WERI-Rb-1 (cell line): ENCODE measurements around the gene POLR2F.
A peak's percentile ranks its signal among the peaks of the same experiment; 100 is the strongest.

ENCODE experiments used
- DNase-seq: peaks from one replicate; pipeline ENCODE4 v3.0.0-alpha.2; 2020
- H3K27ac ChIP-seq: fragments of 250-450 bp; sonication (Bioruptor Pico); 2 replicates; pipeline ENCODE4 v1.5.1; 2020; ENCODE audit warnings: mild to moderate bottlenecking, moderate library complexity
- H3K27me3 ChIP-seq: fragments of 250-450 bp; sonication (Bioruptor Pico); 2 replicates; pipeline ENCODE4 v1.5.1; 2021; ENCODE audit warnings: mild to moderate bottlenecking, low read depth, moderate library complexity; ENCODE audit not compliant: insufficient read depth, severe bottlenecking
- H3K36me3 ChIP-seq: fragments of 250-450 bp; sonication (Bioruptor Pico); 2 replicates; pipeline ENCODE4 v1.5.1; 2020; ENCODE audit warnings: mild to moderate bottlenecking, moderate library complexity
- H3K4me3 ChIP-seq: 2 replicates; pipeline ENCODE4 v1.5.1; 2011; ENCODE audit warnings: low read depth, mild to moderate bottlenecking, control low read depth, low read length
- H3K9me3 ChIP-seq: fragments of 250-450 bp; sonication (Bioruptor Pico); 2 replicates; pipeline ENCODE4 v1.5.1; 2021; ENCODE audit warnings: mild to moderate bottlenecking, moderate library complexity; ENCODE audit not compliant: severe bottlenecking
- TF ChIP-seq, protein P1 (sequence below): IDR thresholded peaks from 2 replicates; pipeline ENCODE4 v1.5.1; 2011; ENCODE audit warnings: low read depth, mild to moderate bottlenecking, control low read depth, inconsistent platforms, low read length

Gene POLR2F

DNA sequence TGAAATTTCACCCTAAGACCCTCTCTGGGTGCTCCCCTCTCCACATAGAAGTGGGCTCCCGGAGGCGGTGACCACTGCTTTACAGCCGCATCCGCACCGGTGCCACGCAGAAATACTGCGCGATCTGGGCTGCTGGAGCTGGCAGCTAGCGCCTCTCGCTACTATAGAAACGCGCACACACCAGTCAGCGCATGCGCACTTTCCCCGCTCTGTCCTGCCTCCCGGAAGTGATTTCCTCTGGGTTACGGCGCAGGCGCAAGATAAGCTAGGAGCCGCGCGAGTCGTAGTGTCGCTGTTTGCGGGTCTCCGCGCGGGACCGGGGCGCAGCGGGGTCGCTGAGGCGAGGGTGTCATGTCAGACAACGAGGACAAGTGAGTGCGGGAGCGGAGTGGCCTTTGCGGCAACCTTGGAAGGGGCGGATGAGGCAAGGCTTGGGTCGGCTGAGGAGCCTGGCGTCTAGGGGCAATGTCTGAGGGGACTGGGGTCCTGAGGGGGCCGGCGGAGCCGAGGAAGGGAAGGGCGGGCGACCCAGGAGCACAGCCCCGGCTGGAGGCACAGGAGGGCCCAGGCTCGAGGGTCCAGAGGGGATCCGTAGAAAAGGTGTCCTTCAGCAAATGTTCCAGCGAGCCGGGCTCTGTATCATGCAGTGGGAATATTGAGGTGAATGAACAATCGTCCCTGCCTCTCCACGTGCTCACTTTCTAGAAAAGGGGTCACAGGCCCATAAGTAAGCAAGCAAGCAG lies at the start of gene POLR2F, which contains the start of gene C22orf23:
TSS of gene POLR2F (plus strand) at position 263 of the 743 bp plus-strand sequence. CDS start at position 352, 89 bp downstream.
TSS of gene C22orf23 (minus strand) at position 165 of the 743 bp plus-strand sequence. CDS start 452 bp downstream, outside the sequence.
- DNase-seq = peak; percentile 96
- H3K4me3 ChIP-seq = peak within 1 kb of the TSS; percentile 83
- H3K27ac ChIP-seq = peak within 1 kb of the TSS; percentile 66
- H3K27me3 ChIP-seq = no peaks in the 10 kb centered on the region
- H3K9me3 ChIP-seq = no peaks in the 10 kb centered on the region
- peaks cover 21% of the 10 kb centered on the region for H3K36me3 ChIP-seq
- TF ChIP-seq, protein P1, sequence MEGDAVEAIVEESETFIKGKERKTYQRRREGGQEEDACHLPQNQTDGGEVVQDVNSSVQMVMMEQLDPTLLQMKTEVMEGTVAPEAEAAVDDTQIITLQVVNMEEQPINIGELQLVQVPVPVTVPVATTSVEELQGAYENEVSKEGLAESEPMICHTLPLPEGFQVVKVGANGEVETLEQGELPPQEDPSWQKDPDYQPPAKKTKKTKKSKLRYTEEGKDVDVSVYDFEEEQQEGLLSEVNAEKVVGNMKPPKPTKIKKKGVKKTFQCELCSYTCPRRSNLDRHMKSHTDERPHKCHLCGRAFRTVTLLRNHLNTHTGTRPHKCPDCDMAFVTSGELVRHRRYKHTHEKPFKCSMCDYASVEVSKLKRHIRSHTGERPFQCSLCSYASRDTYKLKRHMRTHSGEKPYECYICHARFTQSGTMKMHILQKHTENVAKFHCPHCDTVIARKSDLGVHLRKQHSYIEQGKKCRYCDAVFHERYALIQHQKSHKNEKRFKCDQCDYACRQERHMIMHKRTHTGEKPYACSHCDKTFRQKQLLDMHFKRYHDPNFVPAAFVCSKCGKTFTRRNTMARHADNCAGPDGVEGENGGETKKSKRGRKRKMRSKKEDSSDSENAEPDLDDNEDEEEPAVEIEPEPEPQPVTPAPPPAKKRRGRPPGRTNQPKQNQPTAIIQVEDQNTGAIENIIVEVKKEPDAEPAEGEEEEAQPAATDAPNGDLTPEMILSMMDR = no peak

GRCh38 chr22:37904572-37905533 lies 48.6 kb upstream of the POLR2F start:
- Histone ChIP-seq H3K36me3 (no peaks in the 10 kb centered on the region), H3K4me3 (no peak overlapping the region; the same call in 1 of the 2 replicates), H3K27me3 (no peaks in the 10 kb centered on the region), H3K27ac (peak overlapping the region; percentile 75), H3K9me3 (no peaks in the 10 kb centered on the region)
- peak; percentile 61 for DNase-seq
- TF ChIP-seq, protein P1 = no peak

GRCh38 chr22:37905534-37906363 lies 47.8 kb upstream of the POLR2F start, which contains the start of gene MICALL1:
Gene MICALL1, plus strand, starts transcription at chr22:37906297. Its CDS starts 126 bp downstream, at chr22:37906423.
- H3K4me3 ChIP-seq = peak within 1 kb of the TSS; percentile 54
- no peaks in the 10 kb centered on the region for H3K27me3 ChIP-seq
- no peaks in the 10 kb centered on the region for H3K36me3 ChIP-seq
- TF ChIP-seq, protein P1 = peak; percentile 20; the same call in 1 of the 2 replicates
- DNase-seq = peak; percentile 70
- no peaks in the 10 kb centered on the region for H3K9me3 ChIP-seq
- peak within 1 kb of the TSS; percentile 75 for H3K27ac ChIP-seq

DNA sequence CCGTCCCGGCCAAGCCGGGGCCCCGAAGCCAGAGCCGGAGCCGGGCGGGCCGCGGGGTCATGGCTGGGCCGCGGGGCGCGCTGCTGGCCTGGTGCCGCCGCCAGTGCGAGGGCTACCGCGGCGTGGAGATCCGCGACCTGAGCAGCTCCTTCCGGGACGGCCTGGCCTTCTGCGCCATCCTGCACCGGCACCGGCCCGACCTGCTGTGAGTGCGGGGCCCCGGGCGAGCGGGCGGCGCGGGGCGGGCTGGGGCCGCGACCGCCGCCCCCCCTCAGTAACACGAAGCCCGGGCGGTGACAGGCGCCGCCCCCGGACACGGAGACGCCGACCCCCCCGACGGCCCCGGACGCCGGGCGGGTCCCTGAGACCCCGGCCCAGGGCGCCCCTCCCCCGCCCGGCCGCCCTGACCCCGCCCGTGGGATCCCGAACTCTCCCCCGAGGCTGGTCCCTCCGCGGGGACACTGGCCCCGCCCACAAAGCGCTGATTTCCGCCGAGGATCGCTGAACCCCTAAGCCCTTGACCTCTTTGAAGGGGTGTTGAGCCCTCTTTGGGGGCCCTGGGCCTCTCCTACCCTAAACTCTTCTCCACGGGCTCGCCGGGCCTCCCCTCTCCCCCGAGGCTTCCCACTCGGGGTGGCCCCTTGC lies 47.0 kb upstream of the POLR2F start:
- TF ChIP-seq, protein P1 = no peak
- DNase-seq = no peak
- Histone ChIP-seq H3K4me3 (peak overlapping the region; percentile 54), H3K27ac (0 out of 2 replicates have a peak overlapping the region, but pooled peaks have one; percentile 35), H3K27me3 (no peaks in the 10 kb centered on the region), H3K36me3 (no peaks in the 10 kb centered on the region), H3K9me3 (no peaks in the 10 kb centered on the region)
